SK-N-SH (cell line): ENCODE data around the gene HDGFL3. TPM values are rescaled to one million over a fixed set of nuclear protein-coding genes. Genes with fewer than 3 reads are reported as not detected.

Experiments
- CTCF ChIA-PET: fragments of 300-600, 350-600 bp; formaldehyde crosslinking; extraction: SDS; loops from one replicate; lab custom pipeline; 2021; lab: Yijun Ruan, JAX
- POLR2A ChIA-PET: fragments of 350-600 bp; sonication (Branson Sonifier 250); formaldehyde crosslinking; extraction: SDS; loops from one replicate; lab custom pipeline; 2020; ENCODE audit warnings: antibody characterized with exemption, inconsistent platforms; lab: Yijun Ruan, JAX
- DNase-seq: peaks from one replicate; pipeline ENCODE4 v3.0.0; 2012
- H2AFZ ChIP-seq: fragments of 200-600 bp; sonication (generic); 2 replicates; pipeline ENCODE4 v1.8.1; 2016; ENCODE audit warnings: antibody characterized with exemption, mild to moderate bottlenecking, low read depth
- H3F3A ChIP-seq: fragments of 200-600 bp; sonication (generic); replicated peaks from 2 replicates; pipeline ENCODE3; 2016; ENCODE audit warnings: antibody characterized with exemption, mild to moderate bottlenecking; ENCODE audit not compliant: insufficient read depth
- H3K27ac ChIP-seq, 2 experiments: fragments of 200-500 bp in 1 of 2; fragments of 200-600 bp in 1 of 2; sonication (Bioruptor generic) in 1 of 2; sonication (generic), shearing (Covaris generic) in 1 of 2; 2 replicates each; pipeline versions ENCODE4 v1.5.1 to v1.6.1; 2014 to 2016; ENCODE audit warnings: low read depth in 2 of 2, inconsistent platforms in 1 of 2, low read length in 1 of 2, mild to moderate bottlenecking in 1 of 2, mixed read lengths in 1 of 2
- H3K27me3 ChIP-seq: fragments of 200-600 bp; sonication (generic), shearing (Covaris generic); 2 replicates; pipeline ENCODE4 v1.6.1; 2016; ENCODE audit warnings: mixed run types; ENCODE audit not compliant: insufficient read depth
- H3K36me3 ChIP-seq, 2 experiments: fragments of 200-500 bp in 1 of 2; fragments of 200-600 bp in 1 of 2; sonication (Bioruptor generic) in 1 of 2; sonication (generic) in 1 of 2; replicated peaks in 1 of 2; 2 replicates each; pipeline versions ENCODE3 to v1.5.1; 2014 to 2016; ENCODE audit warnings: low read length in 1 of 2, mild to moderate bottlenecking in 1 of 2; ENCODE audit not compliant: insufficient read depth in 2 of 2, control insufficient read depth in 1 of 2
- H3K4me1 ChIP-seq, 2 experiments: fragments of 200-500 bp in 1 of 2; fragments of 200-600 bp in 1 of 2; sonication (Bioruptor generic) in 1 of 2; sonication (generic), shearing (Covaris generic) in 1 of 2; 2 replicates each; pipeline versions ENCODE4 v1.5.1 to v1.6.1; 2014 to 2016; ENCODE audit warnings: low read depth in 1 of 2, low read length in 1 of 2, mixed run types in 1 of 2; ENCODE audit not compliant: insufficient read depth in 2 of 2, control insufficient read depth in 1 of 2
- H3K4me2 ChIP-seq: fragments of 200-600 bp; sonication (generic), shearing (Covaris generic); 2 replicates; pipeline ENCODE4 v1.6.1; 2017; ENCODE audit warnings: mixed run types
- H3K4me3 ChIP-seq, 2 experiments: fragments of 200-500 bp in 1 of 2; fragments of 200-600 bp in 1 of 2; sonication (Bioruptor generic) in 1 of 2; sonication (generic), shearing (Covaris generic) in 1 of 2; 2 replicates each; pipeline versions ENCODE4 v1.5.1 to v1.8.1; 2014 to 2016; ENCODE audit warnings: low read depth in 2 of 2, inconsistent platforms in 1 of 2, low read length in 1 of 2, mild to moderate bottlenecking in 1 of 2, mixed read lengths in 1 of 2, moderate library complexity in 1 of 2
- H3K79me2 ChIP-seq: fragments of 200-600 bp; sonication (generic); 2 replicates; pipeline ENCODE4 v1.8.1; 2017; ENCODE audit warnings: mild to moderate bottlenecking; ENCODE audit not compliant: insufficient read depth
- H3K9ac ChIP-seq: fragments of 200-600 bp; sonication (generic); 2 replicates; pipeline ENCODE4 v1.6.1; 2017; ENCODE audit warnings: mixed run types
- H3K9me2 ChIP-seq: fragments of 200-600 bp; sonication (generic); 2 replicates; pipeline ENCODE4 v1.6.1; 2017; ENCODE audit warnings: mixed run types
- H3K9me3 ChIP-seq: fragments of 200-600 bp; sonication (generic); 2 replicates; pipeline ENCODE4 v1.6.1; 2017; ENCODE audit warnings: mixed run types, mild to moderate bottlenecking, moderate library complexity
- H4K20me1 ChIP-seq: fragments of 200-600 bp; sonication (generic); 2 replicates; pipeline ENCODE4 v1.6.1; 2017; ENCODE audit warnings: mild to moderate bottlenecking, mixed run types; ENCODE audit not compliant: insufficient read depth
- CHD2 ChIP-seq: fragments of 150-350 bp; IDR thresholded peaks from 2 replicates; pipeline ENCODE4 v1.6.1; 2018; ENCODE audit warnings: low read length; ENCODE audit not compliant: partially characterized antibody
- EZH2phosphoT487 ChIP-seq: fragments of 200-600 bp; sonication (generic); IDR thresholded peaks from 2 replicates; pipeline ENCODE4 v1.6.1; 2017; ENCODE audit warnings: low read depth, mixed run types, mild to moderate bottlenecking, antibody characterized with exemption, moderate library complexity, borderline replicate concordance
- FOSL2 ChIP-seq: IDR thresholded peaks from 2 replicates; pipeline ENCODE4 v1.4.0; 2012; ENCODE audit warnings: low read depth, mild to moderate bottlenecking, moderate library complexity, borderline replicate concordance
- GABPA ChIP-seq: IDR thresholded peaks from 2 replicates; pipeline ENCODE4 v1.4.0; 2012; ENCODE audit warnings: low read depth, mild to moderate bottlenecking
- GATA2 ChIP-seq: sonication (generic); formaldehyde crosslinking; IDR thresholded peaks from 2 replicates; pipeline ENCODE4 v1.5.0; 2020; ENCODE audit warnings: mild to moderate bottlenecking, missing genetic modification reagents
- IRF3 ChIP-seq: fragments of 150-350 bp; IDR thresholded peaks from 2 replicates; pipeline ENCODE4 v1.6.1; 2016; ENCODE audit warnings: mild to moderate bottlenecking, low read depth, low read length
- MAX ChIP-seq: IDR thresholded peaks from 2 replicates; pipeline ENCODE4 v1.4.0; 2012; ENCODE audit warnings: low read depth
- MEF2A ChIP-seq: IDR thresholded peaks from 2 replicates; pipeline ENCODE4 v1.4.0; 2012; ENCODE audit warnings: low read depth, borderline replicate concordance
- MXI1 ChIP-seq: IDR thresholded peaks from 2 replicates; pipeline ENCODE4 v1.6.1; 2012; ENCODE audit warnings: mild to moderate bottlenecking, low read depth, low read length, improper control_type of control experiment
- NRF1 ChIP-seq: IDR thresholded peaks from 2 replicates; pipeline ENCODE4 v1.6.1; 2012; ENCODE audit warnings: low read depth, mild to moderate bottlenecking, low read length
- POLR2AphosphoS5 ChIP-seq: IDR thresholded peaks from 2 replicates; pipeline ENCODE4 v1.6.1; 2012; ENCODE audit warnings: low read depth, low read length
- RAD21 ChIP-seq: IDR thresholded peaks from 2 replicates; pipeline ENCODE4 v1.6.1; 2012; ENCODE audit warnings: mild to moderate bottlenecking, low read length
- RCOR1 ChIP-seq: fragments of 150-350 bp; IDR thresholded peaks from 2 replicates; pipeline ENCODE4 v1.6.1; 2017; ENCODE audit warnings: antibody characterized with exemption, low read length
- SIN3A ChIP-seq: IDR thresholded peaks from 2 replicates; pipeline ENCODE4 v1.6.1; 2012; ENCODE audit warnings: low read depth, mild to moderate bottlenecking, low read length, moderate library complexity, borderline replicate concordance
- SMC3 ChIP-seq: IDR thresholded peaks from 2 replicates; pipeline ENCODE4 v1.6.1; 2012; ENCODE audit warnings: low read depth, low read length, improper control_type of control experiment
- TAF1 ChIP-seq: IDR thresholded peaks from 2 replicates; pipeline ENCODE4 v1.6.1; 2012; ENCODE audit warnings: low read depth, mild to moderate bottlenecking, low read length, moderate library complexity, borderline replicate concordance
- ZBTB33 ChIP-seq: IDR thresholded peaks from 2 replicates; pipeline ENCODE4 v1.4.0; 2012; ENCODE audit warnings: low read depth, borderline replicate concordance
- WGBS: methylation state at CpG from one replicate; pipeline ENCODE4 v1.1.6; 2017; ENCODE audit warnings: low lambda C conversion rate; 5-methylcytosine and 5-hydroxymethylcytosine counted together
- polyA plus RNA-seq, 3 experiments: library from polyadenylated mRNA; depleted of rRNA; stranded (reverse); fragments of >200 nt; gene quantifications; 2 replicates each; pipeline ENCODE4 v1.2.3, GENCODE V29; 2012

HDGFL3 gene
- polyA plus RNA-seq, 1 of the 3 experiments (the other 2 are of a cell fraction), result 8.0 TPM

GRCh38 chr15:83099290-83099689 lies 108.3 kb downstream of the HDGFL3 start:
- no peaks in the 10 kb centered on the region for H4K20me1 ChIP-seq
- H3F3A ChIP-seq, result no peaks in the 10 kb centered on the region
- H3K27ac ChIP-seq, result no peak overlapping the region
- H3K9me3 ChIP-seq, result no peaks in the 10 kb centered on the region; the same call in 1 of the 2 replicates
- H2AFZ ChIP-seq, result no peak overlapping the region
- ChIA-PET POLR2A (no interaction called here), CTCF (interaction anchor here (1.3 kb wide), 1 partner anchor 65 kb away, joined by 3 read pairs; no protein-coding TSS in a partner anchor)
- peaks cover 13% of the 10 kb centered on the region; the same call in 1 of the 2 replicates for H3K27me3 ChIP-seq
- no peak overlapping the region for H3K4me3 ChIP-seq
- no peak overlapping the region for H3K9ac ChIP-seq
- no peaks in the 10 kb centered on the region for H3K9me2 ChIP-seq
- no peak for TF ChIP-seq POLR2AphosphoS5
- no peak for TF ChIP-seq CHD2
- no peak for TF ChIP-seq RCOR1
- TF ChIP-seq IRF3, result no peak
- TF ChIP-seq SIN3A, result no peak
- TF ChIP-seq NRF1, result no peak
- no peak for TF ChIP-seq MEF2A
- TF ChIP-seq FOSL2, result no peak
- TF ChIP-seq SMC3, result no peak
- TF ChIP-seq EZH2phosphoT487, result no peak
- no peak for TF ChIP-seq ZBTB33
- no peak for TF ChIP-seq RAD21
- no peak for TF ChIP-seq MXI1
- no peak for TF ChIP-seq TAF1
- no peak for TF ChIP-seq GATA2
- TF ChIP-seq GABPA, result no peak
- no peak for TF ChIP-seq MAX
- H3K4me1 ChIP-seq, result no peaks in the 10 kb centered on the region
- H3K4me2 ChIP-seq, result no peak overlapping the region
- DNase-seq, result no peak
- 0% methylated on average over 2 of the region's 2 CpGs for WGBS
- no peaks in the 10 kb centered on the region for H3K79me2 ChIP-seq
- no peaks in the 10 kb centered on the region for H3K36me3 ChIP-seq
